ENCODE measurements around the gene SFRP5.

The SFRP5 gene

GRCh38 chr10:97785231-97785630 is 13.4 kb upstream of the SFRP5 start:
- DNase-seq: no peak

- DNase-seq: no peak
These were observed 12.5 kb upstream of the SFRP5 start for GRCh38 chr10:97784200-97784810.

- no peak for DNase-seq
These were observed 10.8 kb upstream of the SFRP5 start for GRCh38 chr10:97782455-97783228.

GRCh38 chr10:97781618-97782331 is 10.0 kb upstream of the SFRP5 start:
- DNase-seq: no peak

GRCh38 chr10:97780841-97781617 is 9.2 kb upstream of the SFRP5 start:
- no peak for DNase-seq

GRCh38 chr10:97779975-97780374 is 8.2 kb upstream of the SFRP5 start:
- no peak for DNase-seq

GRCh38 chr10:97779492-97779891 is 7.7 kb upstream of the SFRP5 start:
- no peak for DNase-seq

GRCh38 chr10:97778452-97779302 is 6.9 kb upstream of the SFRP5 start:
- no peak for DNase-seq

GRCh38 chr10:97777143-97777542 is 5.3 kb upstream of the SFRP5 start:
- no peak for DNase-seq

GRCh38 chr10:97774811-97775294 is 3.1 kb upstream of the SFRP5 start:
- DNase-seq: no peak

GRCh38 chr10:97773096-97773495 is 1.3 kb upstream of the SFRP5 start:
- no peak for DNase-seq

GRCh38 chr10:97771055-97771891 is 526 bp downstream of the SFRP5 start:
- DNase-seq: peak; percentile 43

- no peak for DNase-seq
These were observed 1.5 kb downstream of the SFRP5 start for GRCh38 chr10:97770255-97770654.

- DNase-seq: no peak
These were observed 3.2 kb downstream of the SFRP5 start for GRCh38 chr10:97768322-97769315.

- no peak for DNase-seq
These were observed 4.5 kb downstream of the SFRP5 start for GRCh38 chr10:97766996-97767924.

GRCh38 chr10:97766106-97766810 is 5.5 kb downstream of the SFRP5 start:
- no peak for DNase-seq

GRCh38 chr10:97765201-97765600 is 6.6 kb downstream of the SFRP5 start:
- DNase-seq: peak; percentile 78

GRCh38 chr10:97764519-97764931 is 7.3 kb downstream of the SFRP5 start:
- DNase-seq: no peak

Data from NCI-H510A (cell line).